CD14-positive monocyte (primary cell): ENCODE results near the gene CYP1A1. TPM values are rescaled to one million over a fixed set of nuclear protein-coding genes. Genes with fewer than 3 reads are reported as not detected.

Source experiments
- DNase-seq, 3 donors: peaks; one replicate each; pipeline ENCODE4 v3.0.0-alpha.2; 2011 to 2022
- H2AFZ ChIP-seq: 2 replicates; pipeline ENCODE4 v1.6.0; 2012; ENCODE audit warnings: mild to moderate bottlenecking, low read depth, low read length, inconsistent platforms; ENCODE audit not compliant: insufficient read depth, poor library complexity, severe bottlenecking
- H3K27ac ChIP-seq, 2 donors: 1 replicate in 1 of 2; 2 replicates in 1 of 2; pipeline ENCODE4 v1.5.1; 2012 to 2013; ENCODE audit warnings: low read length in 2 of 2, control low read depth in 1 of 2, inconsistent platforms in 1 of 2, low read depth in 1 of 2, mild to moderate bottlenecking in 1 of 2
- H3K27me3 ChIP-seq, 2 donors: one replicate each; pipeline versions ENCODE4 v1.6.0 to v1.6.1; 2011 to 2013; ENCODE audit warnings: low read length in 2 of 2; ENCODE audit not compliant: control insufficient read depth in 2 of 2, insufficient read depth in 2 of 2
- H3K36me3 ChIP-seq, 2 donors: replicated peaks in 1 of 2; 1 replicate in 1 of 2; 2 replicates in 1 of 2; pipeline versions ENCODE4 v1.5.1 to v1.6.1; 2012 to 2013; ENCODE audit warnings: low read length in 2 of 2, control low read depth in 1 of 2, inconsistent platforms in 1 of 2, mild to moderate bottlenecking in 1 of 2; ENCODE audit not compliant: insufficient read depth in 2 of 2, control insufficient read depth in 1 of 2
- H3K4me1 ChIP-seq, 2 donors: 1 replicate in 1 of 2; 2 replicates in 1 of 2; pipeline versions ENCODE4 v1.5.1 to v1.6.1; 2012 to 2013; ENCODE audit warnings: low read length in 2 of 2, control low read depth in 1 of 2, inconsistent platforms in 1 of 2, mild to moderate bottlenecking in 1 of 2, moderate library complexity in 1 of 2; ENCODE audit not compliant: insufficient read depth in 2 of 2, control insufficient read depth in 1 of 2
- H3K4me2 ChIP-seq: replicated peaks from 2 replicates; pipeline ENCODE3; 2012; ENCODE audit warnings: low read length, moderate library complexity, mild to moderate bottlenecking; ENCODE audit not compliant: poor library complexity, severe bottlenecking; ENCODE audit errors: extremely low read depth
- H3K4me3 ChIP-seq, 3 experiments: fragments of 200-600 bp in 1 of 3; sonication (generic) in 1 of 3; replicated peaks in 1 of 3; 1 replicate in 2 of 3; 2 replicates in 1 of 3; pipeline ENCODE4 v1.5.1; 2011 to 2013; ENCODE audit warnings: low read length in 3 of 3, mild to moderate bottlenecking in 3 of 3, control low read depth in 2 of 3, low read depth in 2 of 3, inconsistent platforms in 1 of 3, moderate library complexity in 1 of 3
- H3K79me2 ChIP-seq: 2 replicates; pipeline ENCODE4 v1.6.0; 2012; ENCODE audit warnings: mild to moderate bottlenecking, control low read depth, inconsistent platforms, low read length, moderate library complexity; ENCODE audit not compliant: insufficient read depth
- H3K9ac ChIP-seq: 2 replicates; pipeline ENCODE4 v1.6.0; 2017; ENCODE audit warnings: low read length, mild to moderate bottlenecking; ENCODE audit not compliant: insufficient read depth, poor library complexity, severe bottlenecking
- H3K9me3 ChIP-seq, 2 donors: replicated peaks in 1 of 2; 1 replicate in 1 of 2; 2 replicates in 1 of 2; pipeline versions ENCODE4 v1.5.1 to v1.6.1; 2012 to 2013; ENCODE audit warnings: low read length in 2 of 2, control low read depth in 1 of 2; ENCODE audit not compliant: control insufficient read depth in 1 of 2, insufficient read depth in 1 of 2
- H4K20me1 ChIP-seq: 2 replicates; pipeline ENCODE4 v1.6.0; 2012; ENCODE audit warnings: mild to moderate bottlenecking, low read length, control low read depth, moderate library complexity; ENCODE audit not compliant: insufficient read depth
- H3K27ac Mint-ChIP-seq, 7 donors: one replicate each; pipeline ENCODE4 v1.8.0; 2020; ENCODE audit warnings: mild to moderate bottlenecking in 7 of 7, mixed read lengths in 7 of 7, moderate library complexity in 6 of 7, inconsistent platforms in 2 of 7
- H3K27me3 Mint-ChIP-seq, 3 donors: one replicate each; pipeline ENCODE4 v1.8.0; 2021 to 2022; ENCODE audit warnings: low read depth in 3 of 3, mild to moderate bottlenecking in 3 of 3, mixed read lengths in 3 of 3, moderate library complexity in 3 of 3, inconsistent platforms in 1 of 3
- H3K36me3 Mint-ChIP-seq, 2 donors: one replicate each; pipeline ENCODE4 v1.8.0; 2020; ENCODE audit warnings: mixed read lengths in 2 of 2, inconsistent platforms in 1 of 2, mild to moderate bottlenecking in 1 of 2
- H3K4me1 Mint-ChIP-seq: one replicate; pipeline ENCODE4 v1.8.0; 2020; ENCODE audit warnings: mild to moderate bottlenecking, mixed read lengths
- H3K4me3 Mint-ChIP-seq, 2 donors: one replicate each; pipeline ENCODE4 v1.8.0; 2020; ENCODE audit warnings: mild to moderate bottlenecking in 2 of 2, mixed read lengths in 2 of 2, moderate library complexity in 1 of 2
- H3K9me3 Mint-ChIP-seq, 7 donors: one replicate each; pipeline ENCODE4 v1.8.0; 2020 to 2022; ENCODE audit warnings: mixed read lengths in 7 of 7, mild to moderate bottlenecking in 6 of 7, moderate library complexity in 6 of 7, inconsistent platforms in 2 of 7
- WGBS: methylation state at CpG from one replicate; pipeline ENCODE4 v1.1.5; 2013; ENCODE audit warnings: missing lambda C conversion rate; ENCODE audit not compliant: insufficient coverage; 5-methylcytosine and 5-hydroxymethylcytosine counted together
- intact Hi-C, 2 donors: fragments of 100-400 bp; cut with micrococcal nuclease; formaldehyde crosslinking; loops; one replicate each; pipeline versions ENCODE4 v1.15.0 to v1.15.1; 2023
- polyA minus RNA-seq: library from RNA; depleted of rRNA, polyadenylated mRNA; stranded (reverse); fragments of >200 nt; gene quantifications from 2 replicates; pipeline ENCODE4 v1.2.3, GENCODE V29; 2012
- polyA plus RNA-seq, 3 donors: library from polyadenylated mRNA; depleted of rRNA in 1 of 3; unstranded in 2 of 3; stranded (reverse) in 1 of 3; fragments of 300-500 nt in 2 of 3; fragments of >200 nt in 1 of 3; fragmentation: Illumina TruSeq in 2 of 3; gene quantifications; 1 replicate in 2 of 3; 2 replicates in 1 of 3; pipeline ENCODE4 v1.2.3, GENCODE V29; 2012 to 2021
- total RNA-seq, 12 experiments: library from RNA in 1 of 12; stranded (reverse) in 1 of 12; fragments of 120-200 nt in 1 of 12; gene quantifications; one replicate each; pipeline ENCODE4 v1.2.4 and lab custom pipeline; 2013 to 2026; ENCODE audit warnings: mixed read lengths in 6 of 12, inconsistent platforms in 1 of 12
- TF ChIP-seq, protein P1 (sequence below): fragments of 200-600 bp; IDR thresholded peaks from one replicate; pipeline ENCODE4 v1.8.0; 2022; ENCODE audit warnings: antibody characterized with exemption, mild to moderate bottlenecking

CYP1A1 gene
- total RNA-seq (2013) = not detected
- polyA plus RNA-seq (under 1 TPM in 1 of 3 donors, not detected in 2; 0.16 TPM), polyA minus RNA-seq (0.42 TPM in 1 of 2 replicates, not detected in the other), total RNA-seq (lab: John Stamatoyannopoulos, UW) (11.9 to 229 (median 36.0) reads per million in 11 experiments)

DNA sequence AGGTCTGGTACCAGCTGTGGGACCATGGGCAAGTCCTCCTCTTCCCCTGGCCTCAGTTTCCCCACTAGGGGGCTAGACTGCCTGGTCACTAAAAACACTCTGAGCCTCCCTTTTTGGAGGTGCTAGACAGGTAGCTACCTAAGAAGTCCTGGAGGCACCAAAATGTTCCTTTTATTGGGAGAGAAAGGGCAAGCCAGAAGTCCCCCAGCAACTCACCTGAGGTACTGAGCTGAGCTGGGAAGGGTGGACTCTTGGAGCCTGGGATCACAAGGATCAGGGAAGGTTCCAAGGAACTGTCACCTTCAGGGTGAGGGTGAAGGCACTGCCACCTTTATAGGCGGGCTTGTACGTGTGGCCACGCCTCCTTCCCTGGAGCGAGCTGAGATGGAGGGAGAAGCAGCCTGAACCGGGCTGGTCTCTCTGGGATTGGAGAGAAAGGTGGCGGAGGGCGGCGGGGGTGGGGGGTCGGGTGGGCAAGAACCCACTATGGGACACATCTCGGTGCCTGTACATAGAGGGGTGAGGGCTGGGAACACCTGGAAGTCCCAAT is at the start of gene CYP1A1:
TSS of gene CYP1A1 (minus strand) at position 304 of the 550 bp plus-strand sequence. CDS start 2,431 bp downstream, outside the sequence.
- Mint-ChIP-seq H3K27ac (no peak within 1 kb of the TSS), H3K4me3 (peak within 1 kb of the TSS; percentile 73 to 82)
- intact Hi-C loops = no loop called here

GRCh38 chr15:74773731-74774252 is 48.5 kb upstream of the CYP1A1 start:
- Histone ChIP-seq H3K4me3 (no peak overlapping the region), H3K27me3 (peaks cover 0 to 3% of the 10 kb centered on the region in 2 donors), H2AFZ (no peak overlapping the region), H3K27ac (no peak overlapping the region), H4K20me1 (no peaks in the 10 kb centered on the region), H3K4me2 (no peak overlapping the region), H3K36me3 (no peaks in the 10 kb centered on the region), H3K9me3 (no peaks in the 10 kb centered on the region), H3K9ac (no peak overlapping the region), H3K4me1 (peaks cover 61 to 69% of the 10 kb centered on the region in 2 donors), H3K79me2 (peaks cover 7% of the 10 kb centered on the region)
- Mint-ChIP-seq H3K9me3 (no peaks in the 10 kb centered on the region), H3K4me3 (no peak overlapping the region), H3K27ac (peak overlapping the region in 3 of 7 donors; percentile 25 to 55 (median 37)), H3K4me1 (peaks cover 67% of the 10 kb centered on the region), H3K36me3 (no peaks in the 10 kb centered on the region), H3K27me3 (peaks cover 5 to 11% (median 7%) of the 10 kb centered on the region in 3 donors)
- TF ChIP-seq, protein P1, sequence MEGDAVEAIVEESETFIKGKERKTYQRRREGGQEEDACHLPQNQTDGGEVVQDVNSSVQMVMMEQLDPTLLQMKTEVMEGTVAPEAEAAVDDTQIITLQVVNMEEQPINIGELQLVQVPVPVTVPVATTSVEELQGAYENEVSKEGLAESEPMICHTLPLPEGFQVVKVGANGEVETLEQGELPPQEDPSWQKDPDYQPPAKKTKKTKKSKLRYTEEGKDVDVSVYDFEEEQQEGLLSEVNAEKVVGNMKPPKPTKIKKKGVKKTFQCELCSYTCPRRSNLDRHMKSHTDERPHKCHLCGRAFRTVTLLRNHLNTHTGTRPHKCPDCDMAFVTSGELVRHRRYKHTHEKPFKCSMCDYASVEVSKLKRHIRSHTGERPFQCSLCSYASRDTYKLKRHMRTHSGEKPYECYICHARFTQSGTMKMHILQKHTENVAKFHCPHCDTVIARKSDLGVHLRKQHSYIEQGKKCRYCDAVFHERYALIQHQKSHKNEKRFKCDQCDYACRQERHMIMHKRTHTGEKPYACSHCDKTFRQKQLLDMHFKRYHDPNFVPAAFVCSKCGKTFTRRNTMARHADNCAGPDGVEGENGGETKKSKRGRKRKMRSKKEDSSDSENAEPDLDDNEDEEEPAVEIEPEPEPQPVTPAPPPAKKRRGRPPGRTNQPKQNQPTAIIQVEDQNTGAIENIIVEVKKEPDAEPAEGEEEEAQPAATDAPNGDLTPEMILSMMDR = no peak
- WGBS = 67% methylated on average over 3 of the region's 5 CpGs
- DNase-seq = peak in 1 of 3 donors; percentile 40
- intact Hi-C loops = no loop called here

More for the DNA sequence above, at the start of gene CYP1A1:
- H2AFZ ChIP-seq = peak within 1 kb of the TSS; percentile 83
- peak within 1 kb of the TSS in 1 of 2 donors; percentile 7 for H3K27ac ChIP-seq
- peak within 1 kb of the TSS; percentile 82 for H3K4me2 ChIP-seq
- peaks cover 4 to 12% of the 10 kb centered on the region in 2 donors for H3K9me3 ChIP-seq
- peaks cover 13 to 15% of the 10 kb centered on the region in 2 donors for H3K4me1 ChIP-seq
- H3K4me1 Mint-ChIP-seq = peaks cover 10% of the 10 kb centered on the region
- no peaks in the 10 kb centered on the region for H3K79me2 ChIP-seq
- peaks cover 0 to 10% (median 3%) of the 10 kb centered on the region in 7 donors for H3K9me3 Mint-ChIP-seq
- H3K36me3 Mint-ChIP-seq = peaks cover 4% of the 10 kb centered on the region in 2 donors
- H3K27me3 ChIP-seq = peaks cover 31 to 51% of the 10 kb centered on the region in 2 donors
- peak in 1 of 3 donors; percentile 19 for DNase-seq
- H3K9ac ChIP-seq = peak within 1 kb of the TSS; percentile 69
- WGBS = 0% methylated on average over 2 of the region's 10 CpGs
- TF ChIP-seq, protein P1 = no peak
- H3K4me3 ChIP-seq = peak within 1 kb of the TSS; percentile 35 to 71 (median 49)
- no peaks in the 10 kb centered on the region for H4K20me1 ChIP-seq
- peaks cover 44 to 68% (median 67%) of the 10 kb centered on the region in 3 donors for H3K27me3 Mint-ChIP-seq
- no peaks in the 10 kb centered on the region for H3K36me3 ChIP-seq
